Measurements from ENCODE around the gene RPS26. TPM values are rescaled to one million over a fixed set of nuclear protein-coding genes. Genes with fewer than 3 reads are reported as not detected.

Gene RPS26
- total and polyA plus RNA-seq, 9 of the 15 experiments (the other 6 are each of a cell fraction or from before 2014, with no cell fraction given), result 70.2 to 1,589 (median 852) TPM

DNA sequence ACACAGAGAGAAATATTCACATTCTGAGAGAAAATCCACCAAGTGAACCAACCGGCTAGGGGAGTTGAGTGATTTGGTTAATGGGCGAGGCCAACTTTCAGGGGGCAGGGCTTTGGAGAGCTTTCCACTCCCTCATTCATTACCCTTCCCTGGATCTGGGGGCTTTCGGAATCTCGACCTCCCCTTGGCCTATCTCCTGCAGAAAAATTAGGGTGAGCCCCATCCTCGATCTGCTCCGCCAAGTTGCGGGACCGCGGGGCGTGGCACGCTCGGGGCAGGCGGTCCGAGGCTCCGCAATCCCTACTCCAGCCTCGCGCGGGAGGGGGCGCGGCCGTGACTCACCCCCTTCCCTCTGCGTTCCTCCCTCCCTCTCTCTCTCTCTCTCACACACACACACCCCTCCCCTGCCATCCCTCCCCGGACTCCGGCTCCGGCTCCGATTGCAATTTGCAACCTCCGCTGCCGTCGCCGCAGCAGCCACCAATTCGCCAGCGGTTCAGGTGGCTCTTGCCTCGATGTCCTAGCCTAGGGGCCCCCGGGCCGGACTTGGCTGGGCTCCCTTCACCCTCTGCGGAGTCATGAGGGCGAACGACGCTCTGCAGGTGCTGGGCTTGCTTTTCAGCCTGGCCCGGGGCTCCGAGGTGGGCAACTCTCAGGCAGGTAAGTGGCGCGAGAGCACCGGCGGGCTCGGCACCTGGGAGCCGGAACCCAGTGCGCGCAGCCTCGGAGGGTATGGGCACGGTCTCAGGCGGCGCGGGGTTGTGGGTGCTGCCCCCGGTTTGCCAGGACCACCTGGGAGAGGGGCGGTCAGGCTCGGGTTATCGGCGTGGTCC lies 38.2 kb downstream of the RPS26 start, which contains the start of gene ERBB3 (continued):
- TF ChIP-seq, protein P1, sequence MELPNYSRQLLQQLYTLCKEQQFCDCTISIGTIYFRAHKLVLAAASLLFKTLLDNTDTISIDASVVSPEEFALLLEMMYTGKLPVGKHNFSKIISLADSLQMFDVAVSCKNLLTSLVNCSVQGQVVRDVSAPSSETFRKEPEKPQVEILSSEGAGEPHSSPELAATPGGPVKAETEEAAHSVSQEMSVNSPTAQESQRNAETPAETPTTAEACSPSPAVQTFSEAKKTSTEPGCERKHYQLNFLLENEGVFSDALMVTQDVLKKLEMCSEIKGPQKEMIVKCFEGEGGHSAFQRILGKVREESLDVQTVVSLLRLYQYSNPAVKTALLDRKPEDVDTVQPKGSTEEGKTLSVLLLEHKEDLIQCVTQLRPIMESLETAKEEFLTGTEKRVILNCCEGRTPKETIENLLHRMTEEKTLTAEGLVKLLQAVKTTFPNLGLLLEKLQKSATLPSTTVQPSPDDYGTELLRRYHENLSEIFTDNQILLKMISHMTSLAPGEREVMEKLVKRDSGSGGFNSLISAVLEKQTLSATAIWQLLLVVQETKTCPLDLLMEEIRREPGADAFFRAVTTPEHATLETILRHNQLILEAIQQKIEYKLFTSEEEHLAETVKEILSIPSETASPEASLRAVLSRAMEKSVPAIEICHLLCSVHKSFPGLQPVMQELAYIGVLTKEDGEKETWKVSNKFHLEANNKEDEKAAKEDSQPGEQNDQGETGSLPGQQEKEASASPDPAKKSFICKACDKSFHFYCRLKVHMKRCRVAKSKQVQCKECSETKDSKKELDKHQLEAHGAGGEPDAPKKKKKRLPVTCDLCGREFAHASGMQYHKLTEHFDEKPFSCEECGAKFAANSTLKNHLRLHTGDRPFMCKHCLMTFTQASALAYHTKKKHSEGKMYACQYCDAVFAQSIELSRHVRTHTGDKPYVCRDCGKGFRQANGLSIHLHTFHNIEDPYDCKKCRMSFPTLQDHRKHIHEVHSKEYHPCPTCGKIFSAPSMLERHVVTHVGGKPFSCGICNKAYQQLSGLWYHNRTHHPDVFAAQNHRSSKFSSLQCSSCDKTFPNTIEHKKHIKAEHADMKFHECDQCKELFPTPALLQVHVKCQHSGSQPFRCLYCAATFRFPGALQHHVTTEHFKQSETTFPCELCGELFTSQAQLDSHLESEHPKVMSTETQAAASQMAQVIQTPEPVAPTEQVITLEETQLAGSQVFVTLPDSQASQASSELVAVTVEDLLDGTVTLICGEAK (IDR thresholded peaks at IDR 0.05), result peak; percentile 67
- TF ChIP-seq, protein P1 (CRISPR knock-in tag; IDR thresholded peaks at IDR 0.05), result no peak
- TF ChIP-seq SPI1 (IDR thresholded peaks at IDR 0.05; ENCODE audit: borderline replicate concordance, low read depth, low read length) (no peak), TRIM24 (IDR thresholded peaks at IDR 0.05) (peak in 1 of 2 experiments; percentile 35; a peak in 1 of 4 replicates), MXI1 (IDR thresholded peaks at IDR 0.05; ENCODE audit: low read depth, low read length) (no peak; the same call in 1 of the 2 replicates), CREB1 (IDR thresholded peaks at IDR 0.05) (peak; percentile 54; the same call in 1 of the 2 replicates), CREB1 (CRISPR knock-in tag; IDR thresholded peaks at IDR 0.05) (peak; percentile 68), SAFB (IDR thresholded peaks at IDR 0.05; ENCODE audit: borderline replicate concordance, low read depth, low read length) (peak; percentile 75; the same call in 1 of the 2 replicates), ZNF197 (CRISPR knock-in tag; IDR thresholded peaks at IDR 0.05; ENCODE audit: low read depth) (no peak), XRCC3 (IDR thresholded peaks at IDR 0.05) (no peak), FOXK2 (conservative IDR thresholded peaks at IDR 0.05 in 1 of 2, IDR thresholded peaks at IDR 0.05 in 1 of 2; ENCODE audit: low read depth in 2 of 2) (peak in 1 of 2 experiments; percentile 53; a peak in 2 of 4 replicates), ZC3H8 (IDR thresholded peaks at IDR 0.05) (no peak), TOE1 (IDR thresholded peaks at IDR 0.05; ENCODE audit: borderline replicate concordance) (no peak), TOE1 (CRISPR knock-in tag; IDR thresholded peaks at IDR 0.05; ENCODE audit: borderline replicate concordance, low read depth) (no peak), NFATC3 (IDR thresholded peaks at IDR 0.05) (no peak), POLR2G (IDR thresholded peaks at IDR 0.05; ENCODE audit: low read depth, low read length) (peak; percentile 79), SMARCA4 (IDR thresholded peaks at IDR 0.05) (peak; percentile 78)
- TF ChIP-seq, protein P2, sequence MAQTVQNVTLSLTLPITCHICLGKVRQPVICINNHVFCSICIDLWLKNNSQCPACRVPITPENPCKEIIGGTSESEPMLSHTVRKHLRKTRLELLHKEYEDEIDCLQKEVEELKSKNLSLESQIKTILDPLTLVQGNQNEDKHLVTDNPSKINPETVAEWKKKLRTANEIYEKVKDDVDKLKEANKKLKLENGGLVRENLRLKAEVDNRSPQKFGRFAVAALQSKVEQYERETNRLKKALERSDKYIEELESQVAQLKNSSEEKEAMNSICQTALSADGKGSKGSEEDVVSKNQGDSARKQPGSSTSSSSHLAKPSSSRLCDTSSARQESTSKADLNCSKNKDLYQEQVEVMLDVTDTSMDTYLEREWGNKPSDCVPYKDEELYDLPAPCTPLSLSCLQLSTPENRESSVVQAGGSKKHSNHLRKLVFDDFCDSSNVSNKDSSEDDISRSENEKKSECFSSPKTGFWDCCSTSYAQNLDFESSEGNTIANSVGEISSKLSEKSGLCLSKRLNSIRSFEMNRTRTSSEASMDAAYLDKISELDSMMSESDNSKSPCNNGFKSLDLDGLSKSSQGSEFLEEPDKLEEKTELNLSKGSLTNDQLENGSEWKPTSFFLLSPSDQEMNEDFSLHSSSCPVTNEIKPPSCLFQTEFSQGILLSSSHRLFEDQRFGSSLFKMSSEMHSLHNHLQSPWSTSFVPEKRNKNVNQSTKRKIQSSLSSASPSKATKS (CRISPR knock-in tag; IDR thresholded peaks at IDR 0.05), result no peak
